ENCODE measurements around the gene AKR1C1.
"Not testable (repeated sequence)": the region's sequence is repeated elsewhere in the genome, so short reads cannot be mapped to it uniquely, and the experiment has no call there.

Gene AKR1C1

DNA sequence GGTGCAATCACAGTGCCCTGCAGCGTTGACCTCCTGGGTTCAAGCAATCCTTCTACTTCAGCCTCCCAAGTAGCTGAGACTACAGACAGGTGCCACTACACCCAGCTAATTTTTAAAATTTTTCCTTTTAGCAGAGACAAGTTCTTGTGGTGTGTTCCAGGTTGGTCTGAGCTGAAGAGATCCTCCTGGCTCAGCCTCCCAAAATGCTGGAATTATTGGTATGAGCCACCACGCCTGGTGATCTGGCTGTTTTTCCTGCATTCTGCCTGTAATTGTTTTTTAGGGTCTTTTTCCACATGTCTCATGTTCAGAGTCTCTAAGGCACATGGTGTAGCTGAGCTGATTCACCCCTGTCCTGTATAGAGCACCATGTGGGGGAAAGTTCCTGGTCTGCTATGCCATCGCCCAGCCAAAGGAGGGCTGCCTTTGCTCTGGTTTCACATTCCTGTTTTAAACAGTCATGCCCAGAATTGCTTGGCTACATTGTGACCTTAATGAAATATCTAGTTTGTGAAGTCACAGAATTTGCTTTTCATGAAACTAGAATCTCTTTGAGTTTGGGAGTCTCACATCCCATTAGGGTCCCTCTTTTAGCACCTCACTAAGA, 55.6 kb downstream of the AKR1C1 start:
- peak; percentile 42 for DNase-seq (ENCODE audit: low spot score)

DNA sequence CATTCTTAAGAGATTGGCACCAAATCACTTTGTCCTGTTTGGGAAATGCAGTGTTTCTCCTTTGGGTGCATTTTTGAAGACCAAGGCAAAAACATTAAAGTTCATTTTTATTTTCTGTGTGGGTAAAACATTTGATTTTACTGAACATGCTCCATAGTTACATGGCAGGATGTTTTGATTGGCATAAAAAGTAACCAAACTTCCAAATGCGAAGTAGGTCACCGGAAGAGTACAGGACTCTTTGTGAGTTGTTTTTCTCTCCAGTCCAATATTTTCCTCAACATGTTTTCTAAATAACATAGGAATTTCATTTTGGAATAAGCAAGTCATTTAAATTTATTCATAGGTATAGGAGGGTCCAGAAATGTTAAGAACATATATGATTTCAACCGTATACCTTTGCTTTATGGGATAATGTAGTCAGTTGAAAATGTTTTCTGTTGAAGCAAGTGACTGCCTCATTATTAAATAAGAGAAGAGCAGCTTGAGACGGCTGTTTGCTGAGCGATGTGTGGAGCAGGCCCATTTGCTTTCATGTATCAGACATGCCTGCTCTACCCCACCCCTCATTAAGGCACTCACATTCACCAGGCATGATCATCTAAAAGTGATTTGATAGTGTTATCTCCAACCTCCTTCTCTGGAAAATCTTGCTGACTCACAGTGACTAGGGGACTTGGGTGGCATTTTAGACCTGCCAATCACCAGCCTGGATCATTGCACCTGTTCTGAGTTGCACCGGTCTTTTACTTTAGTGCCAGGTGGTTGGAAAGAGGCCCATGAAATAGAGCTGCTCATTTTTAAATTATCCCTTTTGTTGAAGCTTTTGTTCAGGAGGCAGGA, 56.8 kb downstream of the AKR1C1 start:
- not testable (repeated sequence) for DNase-seq (ENCODE audit: low spot score)

DNA sequence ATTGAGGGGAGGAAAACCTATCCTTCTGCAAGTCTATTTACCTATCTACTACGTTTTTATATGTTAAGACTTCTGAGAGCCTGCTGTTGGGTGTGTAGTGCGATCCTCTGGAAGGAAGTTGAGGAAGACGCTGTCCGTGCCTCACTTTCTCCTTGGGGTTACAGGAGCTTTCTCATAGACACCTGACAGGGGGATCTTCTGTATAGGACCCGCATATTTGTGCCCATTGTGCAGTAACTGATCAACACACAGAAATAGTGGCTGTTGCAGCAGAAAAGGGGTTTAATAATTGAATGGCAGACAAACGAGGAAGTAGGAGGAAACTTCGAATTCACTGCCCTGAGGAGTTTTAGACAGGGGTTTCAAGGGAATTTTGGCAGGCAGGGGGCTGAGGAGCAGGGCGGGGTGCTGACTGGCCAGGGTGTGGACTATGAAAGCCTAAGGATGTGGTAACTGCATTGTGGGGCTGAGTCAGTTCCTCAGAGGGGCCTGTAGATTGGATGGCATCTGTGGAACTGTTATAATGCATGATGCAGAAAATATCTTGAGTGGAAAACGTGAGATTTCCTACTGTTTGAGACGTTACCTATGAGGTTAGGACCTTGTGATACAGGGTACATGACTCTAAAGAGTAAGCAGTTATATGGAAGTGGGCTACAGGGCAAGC, 58.5 kb downstream of the AKR1C1 start:
- not testable (repeated sequence) for DNase-seq (ENCODE audit: low spot score)

DNA sequence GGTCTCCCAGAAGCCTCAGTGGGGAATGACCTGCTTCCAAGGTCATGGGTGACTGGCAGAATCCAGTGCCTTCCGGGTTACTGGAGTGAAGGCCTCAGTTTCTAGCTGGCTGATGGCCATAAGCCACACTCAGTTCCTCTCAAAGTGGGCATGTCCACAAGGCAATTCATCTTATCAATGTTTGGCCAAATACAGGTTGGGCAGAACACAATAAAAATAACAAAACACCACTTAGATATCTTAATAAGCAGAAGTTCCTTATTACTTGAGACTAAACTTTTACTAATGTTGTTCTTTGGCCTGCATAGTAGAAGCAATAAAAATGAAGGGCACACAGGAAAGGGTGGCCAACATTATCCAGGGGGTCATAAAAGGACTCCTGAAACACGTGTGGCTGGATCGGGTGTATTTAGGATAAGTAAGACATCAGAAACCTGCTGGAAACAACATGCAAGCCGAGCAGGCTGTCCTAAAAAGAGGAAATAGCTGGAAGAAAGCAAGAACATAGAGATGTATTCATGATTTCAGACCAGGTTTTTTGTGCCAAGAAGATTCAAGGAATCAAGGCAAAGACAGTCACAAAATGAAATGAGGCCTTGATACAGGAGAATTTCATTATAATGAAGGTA, 60.1 kb downstream of the AKR1C1 start:
- no peak for DNase-seq (ENCODE audit: low spot score)

DNA sequence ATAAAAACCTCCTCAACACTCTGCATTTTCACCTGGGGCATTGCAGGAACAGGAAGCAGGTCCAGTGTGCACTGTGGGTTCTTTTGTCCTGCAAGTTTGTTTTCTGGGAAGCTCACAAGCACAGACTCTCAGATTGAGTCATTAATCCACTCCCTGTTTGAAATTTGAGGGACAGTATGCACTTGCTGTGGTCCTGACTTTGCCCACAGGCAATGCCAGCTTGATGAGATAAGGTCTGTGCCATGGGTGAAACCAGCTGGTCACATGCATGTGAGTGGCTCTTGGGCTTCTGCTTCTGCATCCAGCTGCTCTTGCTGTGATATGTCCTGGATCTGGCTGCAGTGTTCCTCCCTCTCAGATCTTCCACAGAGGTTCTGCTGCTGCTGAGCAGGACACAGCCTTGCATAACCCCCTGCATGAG, 62.3 kb downstream of the AKR1C1 start:
- not testable (repeated sequence) for DNase-seq (ENCODE audit: low spot score)

DNA sequence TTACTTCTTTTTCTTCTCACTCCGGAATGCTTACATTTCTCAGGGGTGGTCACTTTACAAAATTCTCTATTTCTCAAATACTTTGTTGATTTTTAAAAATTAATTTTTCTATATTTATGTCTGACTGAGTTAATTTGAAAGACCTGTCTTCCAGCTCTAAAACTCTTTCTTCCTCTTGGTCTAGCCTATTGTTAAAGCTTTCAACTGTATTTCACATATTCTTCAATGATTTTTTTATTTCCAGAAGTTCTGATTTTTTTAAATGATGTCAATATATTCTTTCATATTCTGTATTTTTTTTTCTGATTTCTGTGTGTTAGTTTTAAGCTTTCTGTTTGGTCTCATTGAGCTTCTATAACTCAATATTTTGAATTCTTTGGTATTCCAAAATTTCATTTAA, 67.8 kb downstream of the AKR1C1 start:
- no peak for DNase-seq (ENCODE audit: low spot score)

DNA sequence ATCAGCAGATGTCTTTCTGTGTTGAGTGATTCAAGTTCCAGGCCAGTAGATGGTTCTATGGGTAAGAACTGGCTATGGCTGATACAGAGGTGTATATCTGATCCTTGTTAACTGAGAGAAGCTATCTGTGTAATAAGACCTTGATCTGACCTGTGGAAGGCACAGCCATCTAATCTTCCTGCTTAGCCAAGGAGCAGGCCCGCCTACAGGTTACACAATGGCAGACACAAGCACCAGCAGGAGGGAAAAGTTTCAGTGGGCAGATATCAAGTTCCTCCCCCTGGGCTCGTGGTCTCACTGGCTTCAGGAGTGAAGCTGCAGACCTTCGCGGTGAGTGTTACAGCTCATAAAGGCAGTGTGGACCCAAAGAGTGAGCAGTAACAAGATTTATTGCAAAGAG, 68.4 kb downstream of the AKR1C1 start:
- DNase-seq (ENCODE audit: low spot score): not testable (repeated sequence)

DNA sequence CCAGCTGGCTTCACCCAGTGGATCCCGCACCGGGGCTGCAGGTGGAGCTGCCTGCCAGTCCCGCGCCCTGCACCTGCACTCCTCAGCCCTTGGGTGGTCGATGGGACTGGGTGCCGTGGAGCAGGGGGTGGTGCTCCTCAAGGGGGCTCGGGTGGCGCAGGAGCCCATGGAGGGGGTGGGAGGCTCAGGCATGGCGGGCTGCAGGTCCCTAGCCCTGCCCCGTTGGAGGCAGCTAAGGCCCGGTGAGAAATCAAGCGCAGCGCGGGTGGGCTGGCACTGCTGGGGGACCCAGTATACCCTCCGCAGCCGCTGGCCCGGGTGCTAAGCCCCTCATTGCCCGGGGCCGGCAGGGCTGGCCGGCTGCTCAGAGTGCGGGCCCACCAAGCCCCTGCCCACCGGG, 69.2 kb downstream of the AKR1C1 start:
- not testable (repeated sequence) for DNase-seq (ENCODE audit: low spot score)

All from AG08396 (cell line).